Measurements from ENCODE around the gene TMA7B.
A peak's percentile ranks its signal among the peaks of the same experiment; 100 is the strongest.

DNA sequence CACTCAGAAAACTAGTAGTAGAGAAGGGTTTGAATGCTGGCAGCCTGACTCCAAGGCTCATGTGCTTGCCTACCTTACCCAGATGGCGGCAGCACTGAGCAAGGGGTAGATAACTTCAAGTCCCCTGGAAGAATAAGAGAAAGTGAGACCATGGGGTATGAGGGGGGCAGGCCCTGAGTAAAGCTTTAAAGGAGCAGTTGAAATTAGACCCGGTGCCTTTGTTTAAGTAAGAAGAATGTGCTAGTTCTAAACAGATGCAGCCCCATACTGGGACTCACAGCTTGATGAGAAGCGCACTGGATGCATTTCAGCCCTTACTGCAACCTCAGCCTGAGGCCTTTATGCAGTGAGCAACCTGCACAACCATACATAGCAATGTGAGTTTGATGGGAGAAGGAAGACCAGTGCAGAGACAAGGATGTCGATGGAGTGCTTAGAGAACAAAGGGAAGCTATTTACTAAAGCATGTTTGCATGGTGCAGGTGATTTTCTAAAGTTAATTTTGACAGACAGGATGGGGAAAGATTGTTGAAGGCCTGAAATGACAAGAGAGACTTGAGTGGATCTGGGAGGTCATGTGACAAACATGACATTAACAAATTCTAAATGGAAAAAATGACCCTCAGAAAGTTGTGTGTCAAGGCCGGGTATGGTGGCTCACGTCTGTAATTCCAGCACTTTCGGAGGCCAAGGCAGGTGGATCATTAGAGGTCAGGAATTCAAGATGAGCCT lies 27.1 kb upstream of the TMA7B start:
- TF ChIP-seq, protein P1, sequence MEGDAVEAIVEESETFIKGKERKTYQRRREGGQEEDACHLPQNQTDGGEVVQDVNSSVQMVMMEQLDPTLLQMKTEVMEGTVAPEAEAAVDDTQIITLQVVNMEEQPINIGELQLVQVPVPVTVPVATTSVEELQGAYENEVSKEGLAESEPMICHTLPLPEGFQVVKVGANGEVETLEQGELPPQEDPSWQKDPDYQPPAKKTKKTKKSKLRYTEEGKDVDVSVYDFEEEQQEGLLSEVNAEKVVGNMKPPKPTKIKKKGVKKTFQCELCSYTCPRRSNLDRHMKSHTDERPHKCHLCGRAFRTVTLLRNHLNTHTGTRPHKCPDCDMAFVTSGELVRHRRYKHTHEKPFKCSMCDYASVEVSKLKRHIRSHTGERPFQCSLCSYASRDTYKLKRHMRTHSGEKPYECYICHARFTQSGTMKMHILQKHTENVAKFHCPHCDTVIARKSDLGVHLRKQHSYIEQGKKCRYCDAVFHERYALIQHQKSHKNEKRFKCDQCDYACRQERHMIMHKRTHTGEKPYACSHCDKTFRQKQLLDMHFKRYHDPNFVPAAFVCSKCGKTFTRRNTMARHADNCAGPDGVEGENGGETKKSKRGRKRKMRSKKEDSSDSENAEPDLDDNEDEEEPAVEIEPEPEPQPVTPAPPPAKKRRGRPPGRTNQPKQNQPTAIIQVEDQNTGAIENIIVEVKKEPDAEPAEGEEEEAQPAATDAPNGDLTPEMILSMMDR (conservative IDR thresholded peaks at IDR 0.05; ENCODE audit: low read depth, low read length), result peak; percentile 69
- no peak for TF ChIP-seq EZH2 (IDR thresholded peaks at IDR 0.05; ENCODE audit: low read length, unreplicated experiment)
